ENCODE measurements around the gene ANKRD18A. TPM values are rescaled to one million over a fixed set of nuclear protein-coding genes. Genes with fewer than 3 reads are reported as not detected.
A peak's percentile ranks its signal among the peaks of the same experiment; 100 is the strongest.

The ANKRD18A gene
- total RNA-seq, 2 donors from 2014 or later: 5.3 to 8.0 TPM

- Histone ChIP-seq H3K27me3 (ENCODE audit: control insufficient read depth, insufficient read depth, low read length, poor library complexity, severe bottlenecking) (no peaks in the 10 kb centered on the region), H3K9me3 (ENCODE audit: control insufficient read depth, low read length) (no peaks in the 10 kb centered on the region), H3K4me3 (ENCODE audit: low read length) (no peak overlapping the region), H3K4me1 (ENCODE audit: control insufficient read depth, insufficient read depth, low read length) (no peaks in the 10 kb centered on the region), H3K27ac (ENCODE audit: low read depth, low read length) (no peak overlapping the region), H3K9ac (ENCODE audit: extremely low read depth, low read length, poor library complexity, severe bottlenecking) (no peak overlapping the region), H3K36me3 (ENCODE audit: control insufficient read depth, insufficient read depth, low read length) (no peaks in the 10 kb centered on the region)
- H3K4me3 Mint-ChIP-seq: no peak overlapping the region
- H3K36me3 Mint-ChIP-seq (ENCODE audit: low read depth): no peaks in the 10 kb centered on the region
- peaks cover 1% of the 10 kb centered on the region for H3K9me3 Mint-ChIP-seq
- DNase-seq: no peak
- TF ChIP-seq CTCF (conservative IDR thresholded peaks at IDR 0.05): no peak
- 91 to 100% methylated on average over 3 of the region's 3 CpGs for WGBS, 2 experiments (ENCODE audit: insufficient coverage in 1 of 2, insufficient read length in 1 of 2)
- H3K4me1 Mint-ChIP-seq: no peaks in the 10 kb centered on the region
- no peak overlapping the region for H3K27ac Mint-ChIP-seq
- H3K27me3 Mint-ChIP-seq (ENCODE audit: insufficient read depth): peaks cover 1% of the 10 kb centered on the region
Measured at GRCh38 chr9:38643815-38644173, 23.4 kb upstream of the ANKRD18A start.

- H3K27ac Mint-ChIP-seq: no peak overlapping the region
- no peaks in the 10 kb centered on the region for H3K36me3 ChIP-seq (ENCODE audit: control insufficient read depth, insufficient read depth, low read length)
- H3K4me1 ChIP-seq (ENCODE audit: control insufficient read depth, insufficient read depth, low read length): no peaks in the 10 kb centered on the region
- no peak overlapping the region for H3K9ac ChIP-seq (ENCODE audit: extremely low read depth, low read length, poor library complexity, severe bottlenecking)
- no peaks in the 10 kb centered on the region for H3K4me1 Mint-ChIP-seq
- no peaks in the 10 kb centered on the region for H3K27me3 ChIP-seq (ENCODE audit: control insufficient read depth, insufficient read depth, low read length, poor library complexity, severe bottlenecking)
- H3K9me3 ChIP-seq (ENCODE audit: control insufficient read depth, low read length): no peaks in the 10 kb centered on the region
- H3K4me3 Mint-ChIP-seq: no peak overlapping the region
- DNase-seq: no peak
- WGBS, 2 experiments (ENCODE audit: insufficient coverage in 1 of 2, insufficient read length in 1 of 2): 93 to 94% methylated on average over 14 to 18 of the region's 18 CpGs
- peaks cover 2% of the 10 kb centered on the region for H3K9me3 Mint-ChIP-seq
- peaks cover 2% of the 10 kb centered on the region for H3K27me3 Mint-ChIP-seq (ENCODE audit: insufficient read depth)
- H3K36me3 Mint-ChIP-seq (ENCODE audit: low read depth): no peaks in the 10 kb centered on the region
- TF ChIP-seq CTCF (conservative IDR thresholded peaks at IDR 0.05): no peak
- no peak overlapping the region for H3K4me3 ChIP-seq (ENCODE audit: low read length)
- no peak overlapping the region for H3K27ac ChIP-seq (ENCODE audit: low read depth, low read length)
Measured at GRCh38 chr9:38642951-38643814, 22.8 kb upstream of the ANKRD18A start.

- TF ChIP-seq CTCF (conservative IDR thresholded peaks at IDR 0.05): peak; percentile 73
- H3K27me3 Mint-ChIP-seq (ENCODE audit: insufficient read depth): peaks cover 2% of the 10 kb centered on the region
- Histone ChIP-seq H3K4me1 (ENCODE audit: control insufficient read depth, insufficient read depth, low read length) (no peaks in the 10 kb centered on the region), H3K9ac (ENCODE audit: extremely low read depth, low read length, poor library complexity, severe bottlenecking) (no peak overlapping the region), H3K27me3 (ENCODE audit: control insufficient read depth, insufficient read depth, low read length, poor library complexity, severe bottlenecking) (no peaks in the 10 kb centered on the region), H3K4me3 (ENCODE audit: low read length) (no peak overlapping the region), H3K27ac (ENCODE audit: low read depth, low read length) (no peak overlapping the region), H3K9me3 (ENCODE audit: control insufficient read depth, low read length) (no peaks in the 10 kb centered on the region), H3K36me3 (ENCODE audit: control insufficient read depth, insufficient read depth, low read length) (no peaks in the 10 kb centered on the region)
- H3K36me3 Mint-ChIP-seq (ENCODE audit: low read depth): no peaks in the 10 kb centered on the region
- 69 to 83% methylated on average over 9 to 12 of the region's 12 CpGs for WGBS, 2 experiments (ENCODE audit: insufficient coverage in 1 of 2, insufficient read length in 1 of 2)
- peak; percentile 82 for DNase-seq
- no peak overlapping the region for H3K27ac Mint-ChIP-seq
- H3K4me1 Mint-ChIP-seq: no peaks in the 10 kb centered on the region
- peaks cover 2% of the 10 kb centered on the region for H3K9me3 Mint-ChIP-seq
- no peak overlapping the region for H3K4me3 Mint-ChIP-seq
Measured at GRCh38 chr9:38641985-38642864, 21.8 kb upstream of the ANKRD18A start.
